ENCODE measurements around the gene CHST8.

CHST8 gene

GRCh38 chr19:33618884-33619283, 2.9 kb upstream of the CHST8 start:
- Histone ChIP-seq H2AFZ (ENCODE audit: low read depth, low read length, severe bottlenecking) (no peak overlapping the region), H3K4me3 (ENCODE audit: insufficient read depth, low read length, poor library complexity, severe bottlenecking) (no peak overlapping the region), H3K9ac (ENCODE audit: low read length) (no peak overlapping the region), H3K36me3 (ENCODE audit: low read length) (no peaks in the 10 kb centered on the region), H4K20me1 (ENCODE audit: low read depth, low read length) (no peaks in the 10 kb centered on the region), H3K79me2 (ENCODE audit: insufficient read depth, low read length) (no peaks in the 10 kb centered on the region), H3K27me3 (ENCODE audit: low read length) (no peaks in the 10 kb centered on the region), H3K4me2 (ENCODE audit: low read depth, low read length, poor library complexity, severe bottlenecking) (no peak overlapping the region), H3K9me2 (replicated peaks; ENCODE audit: insufficient read depth, low read length) (no peaks in the 10 kb centered on the region), H3K27ac (ENCODE audit: low read depth, low read length) (no peak overlapping the region), H3K9me3 (ENCODE audit: insufficient read depth, low read length) (no peaks in the 10 kb centered on the region), H3F3A (ENCODE audit: insufficient read depth) (no peaks in the 10 kb centered on the region)
- TF ChIP-seq EZH2phosphoT487 (conservative IDR thresholded peaks at IDR 0.05; ENCODE audit: low read length): no peak
- no peak for TF ChIP-seq CTCF (IDR thresholded peaks at IDR 0.05; ENCODE audit: insufficient read depth, low read length, poor library complexity, severe bottlenecking)

GRCh38 chr19:33620611-33621010, 1.1 kb upstream of the CHST8 start:
- no peaks in the 10 kb centered on the region for H3F3A ChIP-seq (ENCODE audit: insufficient read depth)
- H3K9me2 ChIP-seq (replicated peaks; ENCODE audit: insufficient read depth, low read length): no peaks in the 10 kb centered on the region
- no peak overlapping the region for H3K4me3 ChIP-seq (ENCODE audit: insufficient read depth, low read length, poor library complexity, severe bottlenecking)
- H3K9ac ChIP-seq (ENCODE audit: low read length): no peak overlapping the region
- H3K27me3 ChIP-seq (ENCODE audit: low read length): no peaks in the 10 kb centered on the region
- H3K79me2 ChIP-seq (ENCODE audit: insufficient read depth, low read length): no peaks in the 10 kb centered on the region
- no peak overlapping the region for H3K4me2 ChIP-seq (ENCODE audit: low read depth, low read length, poor library complexity, severe bottlenecking)
- TF ChIP-seq EZH2phosphoT487 (conservative IDR thresholded peaks at IDR 0.05; ENCODE audit: low read length): no peak
- no peak for TF ChIP-seq CTCF (IDR thresholded peaks at IDR 0.05; ENCODE audit: insufficient read depth, low read length, poor library complexity, severe bottlenecking)
- H3K27ac ChIP-seq (ENCODE audit: low read depth, low read length): no peak overlapping the region
- H2AFZ ChIP-seq (ENCODE audit: low read depth, low read length, severe bottlenecking): no peak overlapping the region
- H3K36me3 ChIP-seq (ENCODE audit: low read length): no peaks in the 10 kb centered on the region
- no peaks in the 10 kb centered on the region for H4K20me1 ChIP-seq (ENCODE audit: low read depth, low read length)
- no peaks in the 10 kb centered on the region for H3K9me3 ChIP-seq (ENCODE audit: insufficient read depth, low read length)

GRCh38 chr19:33621065-33621785, 528 bp upstream of the CHST8 start:
- no peak overlapping the region for H3K4me3 ChIP-seq (ENCODE audit: insufficient read depth, low read length, poor library complexity, severe bottlenecking)
- H3K36me3 ChIP-seq (ENCODE audit: low read length): no peaks in the 10 kb centered on the region
- H3K79me2 ChIP-seq (ENCODE audit: insufficient read depth, low read length): no peaks in the 10 kb centered on the region
- no peak overlapping the region for H3K4me2 ChIP-seq (ENCODE audit: low read depth, low read length, poor library complexity, severe bottlenecking)
- H3K9me3 ChIP-seq (ENCODE audit: insufficient read depth, low read length): no peaks in the 10 kb centered on the region
- no peak overlapping the region for H3K9ac ChIP-seq (ENCODE audit: low read length)
- H2AFZ ChIP-seq (ENCODE audit: low read depth, low read length, severe bottlenecking): no peak overlapping the region
- H3K27ac ChIP-seq (ENCODE audit: low read depth, low read length): no peak overlapping the region
- TF ChIP-seq EZH2phosphoT487 (conservative IDR thresholded peaks at IDR 0.05; ENCODE audit: low read length) (no peak), CTCF (IDR thresholded peaks at IDR 0.05; ENCODE audit: insufficient read depth, low read length, poor library complexity, severe bottlenecking) (no peak)
- H3K27me3 ChIP-seq (ENCODE audit: low read length): no peaks in the 10 kb centered on the region
- H3K9me2 ChIP-seq (replicated peaks; ENCODE audit: insufficient read depth, low read length): no peaks in the 10 kb centered on the region
- H4K20me1 ChIP-seq (ENCODE audit: low read depth, low read length): no peaks in the 10 kb centered on the region
- H3F3A ChIP-seq (ENCODE audit: insufficient read depth): no peaks in the 10 kb centered on the region
